Progenitor cell of endocrine pancreas (in vitro differentiated cells): Measurements from ENCODE around the gene CHODL. TPM values are rescaled to one million over a fixed set of nuclear protein-coding genes. Genes with fewer than 3 reads are reported as not detected.

Source experiments
- DNase-seq: peaks from one replicate; pipeline ENCODE4 v3.0.0; 2021; ENCODE audit warnings: low spot score; ENCODE audit not compliant: unreplicated experiment
- H3K27ac Mint-ChIP-seq: 2 replicates; pipeline ENCODE4 v1.8.0; 2021; ENCODE audit warnings: mild to moderate bottlenecking, moderate library complexity, mixed read lengths
- H3K27me3 Mint-ChIP-seq: 2 replicates; pipeline ENCODE4 v1.8.0; 2021; ENCODE audit warnings: mixed read lengths
- H3K36me3 Mint-ChIP-seq: 2 replicates; pipeline ENCODE4 v1.8.0; 2022; ENCODE audit warnings: mixed read lengths; ENCODE audit not compliant: insufficient read depth
- H3K4me1 Mint-ChIP-seq: 2 replicates; pipeline ENCODE4 v1.8.0; 2021; ENCODE audit warnings: low read depth, mixed read lengths
- H3K4me3 Mint-ChIP-seq: 2 replicates; pipeline ENCODE4 v1.8.0; 2021; ENCODE audit warnings: low read depth, mild to moderate bottlenecking, moderate library complexity, mixed read lengths
- H3K9me3 Mint-ChIP-seq: 2 replicates; pipeline ENCODE4 v1.8.0; 2021; ENCODE audit warnings: low read depth, mixed read lengths
- CTCF ChIP-seq: fragments of 200-600 bp; sonication (generic); IDR thresholded peaks from one replicate; pipeline ENCODE4 v1.5.0; 2021; ENCODE audit warnings: antibody characterized with exemption, mild to moderate bottlenecking; ENCODE audit not compliant: unreplicated experiment
- long read RNA-seq: library from polyadenylated mRNA; unstranded; transcript quantifications from one replicate; pipeline ENCODE4 v2.0.0, GENCODE V29; 2020
- total RNA-seq: library from RNA; stranded (reverse); gene quantifications from 2 replicates; pipeline ENCODE4 v1.2.1, GENCODE V29; 2021

Gene CHODL
- 0.38 and 0.51 TPM in 2 replicates for total RNA-seq
- long read RNA-seq, partial matches to known transcripts = 0 of 2 reads
- long read RNA-seq, other reads (novel, unspliced or antisense) = 2 of 2 reads

- Mint-ChIP-seq H3K27ac (no peak within 1 kb of the TSS), H3K36me3 (no peaks in the 10 kb centered on the region), H3K4me1 (peaks cover 4% of the 10 kb centered on the region), H3K9me3 (no peaks in the 10 kb centered on the region), H3K4me3 (peak within 1 kb of the TSS; percentile 72), H3K27me3 (peaks cover 60% of the 10 kb centered on the region)
- TF ChIP-seq CTCF = no peak
- peak; percentile 15 for DNase-seq
Measured at GRCh38 chr21:18244671-18245463, at the start of gene CHODL. TSS of gene CHODL (plus strand) at chr21:18244833. CDS start at chr21:18245224, 391 bp downstream.

- H3K4me3 Mint-ChIP-seq = no peak overlapping the region
- no peaks in the 10 kb centered on the region for H3K36me3 Mint-ChIP-seq
- no peaks in the 10 kb centered on the region for H3K9me3 Mint-ChIP-seq
- DNase-seq = no peak
- H3K27me3 Mint-ChIP-seq = no peaks in the 10 kb centered on the region
- no peak overlapping the region for H3K27ac Mint-ChIP-seq
- H3K4me1 Mint-ChIP-seq = no peaks in the 10 kb centered on the region
- TF ChIP-seq CTCF = no peak
Measured at GRCh38 chr21:18204931-18205330, 39.7 kb upstream of the CHODL start.

GRCh38 chr21:18218331-18218730 is 26.3 kb upstream of the CHODL start:
- Mint-ChIP-seq H3K9me3 (peaks cover 15% of the 10 kb centered on the region), H3K4me3 (no peak overlapping the region), H3K27me3 (peaks cover 3% of the 10 kb centered on the region), H3K36me3 (no peaks in the 10 kb centered on the region), H3K4me1 (no peaks in the 10 kb centered on the region), H3K27ac (no peak overlapping the region)
- DNase-seq = no peak
- no peak for TF ChIP-seq CTCF

GRCh38 chr21:18220498-18220897 is 24.1 kb upstream of the CHODL start:
- Mint-ChIP-seq H3K36me3 (no peaks in the 10 kb centered on the region), H3K27me3 (no peaks in the 10 kb centered on the region), H3K27ac (no peak overlapping the region), H3K4me3 (no peak overlapping the region), H3K9me3 (peaks cover 15% of the 10 kb centered on the region), H3K4me1 (no peaks in the 10 kb centered on the region)
- DNase-seq = no peak
- no peak for TF ChIP-seq CTCF

- no peak for DNase-seq
- no peaks in the 10 kb centered on the region for H3K4me1 Mint-ChIP-seq
- H3K36me3 Mint-ChIP-seq = no peaks in the 10 kb centered on the region
- no peak for TF ChIP-seq CTCF
- no peak overlapping the region for H3K4me3 Mint-ChIP-seq
- H3K27me3 Mint-ChIP-seq = no peaks in the 10 kb centered on the region
- H3K9me3 Mint-ChIP-seq = peaks cover 15% of the 10 kb centered on the region
- H3K27ac Mint-ChIP-seq = no peak overlapping the region
Measured at GRCh38 chr21:18222346-18222745, 22.3 kb upstream of the CHODL start.
